Duodenal mucosa (tissue), 2 donors: ENCODE measurements around the gene CIZ1.

Experiments
- H3K27ac ChIP-seq: one replicate; pipeline ENCODE4 v1.7.0; 2013; ENCODE audit warnings: low read depth, low read length
- H3K27me3 ChIP-seq, 2 donors: one replicate each; pipeline ENCODE4 v1.7.0; 2013; ENCODE audit warnings: low read length in 2 of 2, control low read depth in 1 of 2; ENCODE audit not compliant: insufficient read depth in 2 of 2, control insufficient read depth in 1 of 2
- H3K36me3 ChIP-seq, 2 donors: one replicate each; pipeline ENCODE4 v1.7.0; 2013; ENCODE audit warnings: low read length in 2 of 2, control low read depth in 1 of 2; ENCODE audit not compliant: insufficient read depth in 2 of 2, control insufficient read depth in 1 of 2
- H3K4me1 ChIP-seq, 2 donors: one replicate each; pipeline ENCODE4 v1.7.0; 2013; ENCODE audit warnings: low read length in 2 of 2, control low read depth in 1 of 2; ENCODE audit not compliant: insufficient read depth in 2 of 2, control insufficient read depth in 1 of 2
- H3K4me3 ChIP-seq, 2 donors: one replicate each; pipeline ENCODE4 v1.7.0; 2013; ENCODE audit warnings: low read length in 2 of 2, low read depth in 1 of 2
- H3K9ac ChIP-seq, 2 donors: one replicate each; pipeline ENCODE4 v1.7.0; 2013; ENCODE audit warnings: low read length in 2 of 2, low read depth in 1 of 2
- H3K9me3 ChIP-seq, 2 donors: one replicate each; pipeline ENCODE4 v1.7.0; 2013; ENCODE audit warnings: low read length in 2 of 2, control low read depth in 1 of 2; ENCODE audit not compliant: control insufficient read depth in 1 of 2

Gene CIZ1

DNA sequence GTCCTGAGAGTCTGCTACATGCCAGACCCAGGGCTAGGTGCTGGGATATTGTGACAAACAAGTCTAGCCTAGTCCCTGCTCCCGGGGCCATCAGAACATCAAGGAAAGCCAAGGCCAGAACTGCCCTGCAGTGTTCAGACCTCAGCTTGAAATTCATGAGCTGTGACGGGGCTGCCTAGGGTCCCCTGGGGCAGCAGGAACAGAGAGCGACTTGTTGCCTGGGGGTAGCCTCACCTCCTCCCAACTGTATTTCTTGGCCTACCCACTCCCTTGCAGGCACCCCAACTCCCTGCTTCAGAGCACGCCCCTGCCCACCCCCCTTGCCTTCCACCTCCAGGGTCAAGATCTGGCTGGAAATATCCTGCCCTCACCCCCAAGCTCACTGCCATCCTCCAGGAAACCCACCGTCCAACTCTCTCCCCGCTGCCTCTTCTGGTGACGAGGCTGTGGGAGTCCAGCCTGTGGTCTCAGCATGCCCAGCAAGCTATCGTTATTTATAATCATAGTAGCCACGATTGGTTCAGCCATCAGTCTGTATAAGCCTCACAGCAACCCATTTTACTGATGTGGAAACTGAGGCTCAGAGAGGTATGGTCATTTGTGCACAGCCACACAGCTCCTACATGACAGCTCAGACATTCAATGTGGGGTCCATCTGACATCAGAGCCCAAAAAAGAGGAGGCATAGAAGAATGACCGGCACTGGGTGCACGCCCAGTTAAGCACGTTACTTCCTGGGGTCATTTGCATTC is 22.6 kb upstream of the CIZ1 start:
- no peaks in the 10 kb centered on the region for H3K9me3 ChIP-seq
- peaks cover 21 to 24% of the 10 kb centered on the region in 2 donors for H3K4me1 ChIP-seq
- H3K4me3 ChIP-seq: no peak overlapping the region
- no peak overlapping the region for H3K27ac ChIP-seq
- H3K27me3 ChIP-seq: no peaks in the 10 kb centered on the region
- no peak overlapping the region for H3K9ac ChIP-seq
- H3K36me3 ChIP-seq: no peaks in the 10 kb centered on the region

DNA sequence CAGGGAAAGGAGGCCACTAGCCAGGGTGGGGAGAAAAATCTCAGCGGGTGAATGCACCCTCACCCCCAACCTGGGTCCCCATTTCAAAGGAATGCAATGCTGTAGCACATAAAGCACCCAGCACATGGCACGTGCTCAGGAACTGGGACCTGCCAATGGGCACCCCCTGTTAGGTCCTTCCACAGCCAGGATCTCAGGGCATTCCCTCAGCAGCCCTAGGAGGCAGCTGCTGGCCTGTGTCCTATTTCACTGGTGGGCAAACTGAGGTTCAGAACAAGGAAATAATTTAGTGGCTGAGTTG is 20.6 kb upstream of the CIZ1 start:
- H3K36me3 ChIP-seq: no peaks in the 10 kb centered on the region
- H3K27me3 ChIP-seq: no peaks in the 10 kb centered on the region

DNA sequence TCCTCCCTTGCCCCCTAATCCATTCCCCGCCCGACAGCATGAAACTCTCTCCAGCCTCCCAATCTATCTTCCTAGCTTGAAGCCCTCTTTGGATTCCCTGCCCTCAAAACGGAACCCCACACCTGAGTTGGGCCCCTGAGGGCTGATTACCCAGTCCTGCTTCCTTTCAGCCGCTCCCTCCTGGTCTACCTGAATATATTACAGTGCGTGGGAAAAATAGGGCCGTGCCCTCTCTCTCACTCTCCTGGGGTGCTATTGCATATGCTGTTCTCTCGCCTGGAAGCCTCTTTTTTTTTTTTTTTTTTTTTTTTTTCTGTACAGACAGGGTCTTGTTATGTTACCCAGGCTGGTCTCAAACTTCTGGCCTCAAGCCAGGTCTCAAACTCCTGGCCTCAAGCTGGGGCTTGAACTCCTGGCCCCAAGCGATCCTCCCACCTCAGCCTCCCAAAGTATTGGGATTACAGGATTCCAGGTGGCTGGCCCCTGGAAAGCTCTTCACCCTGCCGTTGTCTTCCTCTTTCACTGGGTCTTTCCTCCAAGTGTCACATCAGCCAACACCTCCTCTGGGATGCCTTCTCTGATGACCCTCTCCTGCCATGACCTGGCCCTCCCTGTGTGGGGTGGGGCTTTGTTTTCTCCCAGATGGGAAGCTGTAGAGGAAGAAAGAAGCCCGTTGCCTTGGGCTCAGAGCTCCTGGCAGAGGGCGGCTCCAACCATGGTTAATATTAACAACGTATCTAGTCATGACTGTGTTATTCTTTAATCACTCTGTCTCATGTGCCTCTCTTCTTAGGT is 20.0 kb upstream of the CIZ1 start:
- Histone ChIP-seq H3K4me1 (peaks cover 17 to 20% of the 10 kb centered on the region in 2 donors), H3K4me3 (no peak overlapping the region), H3K9me3 (no peaks in the 10 kb centered on the region), H3K9ac (no peak overlapping the region), H3K36me3 (no peaks in the 10 kb centered on the region), H3K27ac (no peak overlapping the region), H3K27me3 (no peaks in the 10 kb centered on the region)

More for the DNA sequence above, 20.6 kb upstream of the CIZ1 start:
- H3K9me3 ChIP-seq: no peaks in the 10 kb centered on the region
- peaks cover 13 to 15% of the 10 kb centered on the region in 2 donors for H3K4me1 ChIP-seq
- H3K9ac ChIP-seq: no peak overlapping the region
- H3K27ac ChIP-seq: no peak overlapping the region
- H3K4me3 ChIP-seq: no peak overlapping the region

DNA sequence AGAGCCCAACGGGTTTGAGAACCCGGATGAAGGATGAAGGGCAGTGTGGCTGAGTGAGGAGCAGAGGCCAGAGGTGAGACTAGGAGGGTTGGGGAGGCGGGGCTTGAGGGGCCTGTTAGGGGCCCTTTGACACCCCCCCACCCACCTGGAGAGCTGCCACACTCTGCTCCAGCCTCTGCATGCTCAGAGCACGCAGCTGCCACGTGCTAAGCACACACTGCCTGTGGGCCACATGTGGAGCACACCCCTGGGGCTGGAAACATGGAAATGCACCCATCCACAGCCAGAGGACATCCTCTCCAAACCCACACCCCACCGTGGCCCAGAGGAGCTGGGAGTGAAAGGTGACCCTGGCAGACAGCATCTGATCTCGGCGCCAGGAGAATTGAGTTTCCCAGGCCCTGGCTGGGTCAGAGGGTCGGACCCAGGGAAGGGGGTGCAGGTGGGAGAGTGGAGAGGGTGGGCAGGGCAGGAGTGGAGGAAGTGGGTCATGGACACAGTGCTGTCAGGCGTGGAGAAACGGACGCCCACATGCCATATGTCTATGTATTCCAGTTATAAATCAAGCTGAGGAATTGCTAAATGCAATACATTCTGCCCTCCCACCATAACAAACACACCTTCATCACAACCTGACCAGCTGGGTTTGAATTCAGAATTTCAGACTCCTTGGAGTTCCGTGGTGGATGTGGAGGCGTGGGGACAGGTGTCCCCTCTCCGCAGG is 17.7 kb upstream of the CIZ1 start:
- peaks cover 9 to 11% of the 10 kb centered on the region in 2 donors for H3K27me3 ChIP-seq
- no peak overlapping the region for H3K4me3 ChIP-seq
- H3K9ac ChIP-seq: no peak overlapping the region
- no peaks in the 10 kb centered on the region for H3K36me3 ChIP-seq
- peaks cover 20 to 22% of the 10 kb centered on the region in 2 donors for H3K4me1 ChIP-seq
- H3K9me3 ChIP-seq: no peaks in the 10 kb centered on the region
- no peak overlapping the region for H3K27ac ChIP-seq

- Histone ChIP-seq H3K36me3 (no peaks in the 10 kb centered on the region), H3K4me3 (no peak overlapping the region), H3K4me1 (peaks cover 20 to 26% of the 10 kb centered on the region in 2 donors), H3K9me3 (no peaks in the 10 kb centered on the region), H3K27ac (no peak overlapping the region), H3K27me3 (peaks cover 14 to 16% of the 10 kb centered on the region in 2 donors), H3K9ac (no peak overlapping the region)
These were observed 17.0 kb upstream of the CIZ1 start for GRCh38 chr9:128208386-128208785.

DNA sequence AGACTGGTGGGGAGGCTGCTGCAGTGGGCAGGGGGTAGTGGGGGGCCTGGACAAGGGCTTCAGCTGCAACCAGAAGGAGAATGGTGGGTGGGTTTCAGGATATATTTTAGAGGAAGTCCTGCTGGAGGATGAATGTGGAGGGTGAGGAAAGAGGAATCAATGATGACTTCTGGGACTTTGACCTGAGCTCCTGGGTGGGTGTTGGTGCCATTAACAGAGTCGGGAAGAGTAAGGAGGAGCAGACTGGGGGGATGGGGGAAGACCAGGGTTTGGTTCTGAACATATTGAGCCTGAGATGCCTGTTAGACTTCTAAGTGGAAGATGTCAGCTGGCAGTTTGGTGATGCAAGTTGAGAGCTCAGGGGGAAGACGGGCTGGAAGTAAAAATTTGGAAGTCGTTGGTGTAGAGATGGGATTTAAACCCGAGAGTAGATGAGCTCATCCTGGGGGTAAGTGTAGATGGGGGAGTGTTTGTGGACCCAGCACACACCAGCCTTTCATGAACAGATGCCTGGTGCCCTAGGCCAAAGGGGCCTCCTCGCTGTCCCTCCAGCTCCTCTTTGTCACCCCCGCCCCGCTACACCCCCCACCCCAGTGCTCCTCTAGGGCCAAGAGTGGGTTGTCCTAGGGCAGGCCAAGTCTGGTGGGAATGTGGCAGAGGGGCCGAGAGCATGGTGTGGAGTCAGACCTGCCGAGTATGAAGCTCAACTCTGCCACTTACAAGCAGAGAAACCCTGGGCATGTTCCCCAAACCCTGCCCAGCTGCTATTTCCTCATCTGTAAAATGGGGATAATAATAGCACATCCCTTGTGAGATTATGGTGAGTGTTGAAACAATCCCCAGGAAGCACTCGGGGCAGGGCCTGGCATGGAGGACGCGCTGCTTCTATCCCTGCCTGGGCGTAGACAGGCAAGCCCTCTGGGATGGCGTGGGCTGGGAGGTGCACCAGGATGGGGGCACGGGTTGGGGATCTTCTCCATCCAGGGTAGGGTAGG is 15.8 kb upstream of the CIZ1 start:
- H3K27ac ChIP-seq: no peak overlapping the region
- no peaks in the 10 kb centered on the region for H3K9me3 ChIP-seq
- peaks cover 14 to 16% of the 10 kb centered on the region in 2 donors for H3K27me3 ChIP-seq
- no peaks in the 10 kb centered on the region for H3K36me3 ChIP-seq
- H3K4me3 ChIP-seq: no peak overlapping the region
- peaks cover 20 to 25% of the 10 kb centered on the region in 2 donors for H3K4me1 ChIP-seq
- no peak overlapping the region for H3K9ac ChIP-seq

GRCh38 chr9:128206484-128206883 is 15.1 kb upstream of the CIZ1 start:
- Histone ChIP-seq H3K9ac (no peak overlapping the region), H3K9me3 (no peaks in the 10 kb centered on the region), H3K4me1 (peaks cover 13 to 20% of the 10 kb centered on the region in 2 donors), H3K27ac (no peak overlapping the region), H3K36me3 (no peaks in the 10 kb centered on the region), H3K27me3 (peaks cover 14 to 16% of the 10 kb centered on the region in 2 donors), H3K4me3 (no peak overlapping the region)

DNA sequence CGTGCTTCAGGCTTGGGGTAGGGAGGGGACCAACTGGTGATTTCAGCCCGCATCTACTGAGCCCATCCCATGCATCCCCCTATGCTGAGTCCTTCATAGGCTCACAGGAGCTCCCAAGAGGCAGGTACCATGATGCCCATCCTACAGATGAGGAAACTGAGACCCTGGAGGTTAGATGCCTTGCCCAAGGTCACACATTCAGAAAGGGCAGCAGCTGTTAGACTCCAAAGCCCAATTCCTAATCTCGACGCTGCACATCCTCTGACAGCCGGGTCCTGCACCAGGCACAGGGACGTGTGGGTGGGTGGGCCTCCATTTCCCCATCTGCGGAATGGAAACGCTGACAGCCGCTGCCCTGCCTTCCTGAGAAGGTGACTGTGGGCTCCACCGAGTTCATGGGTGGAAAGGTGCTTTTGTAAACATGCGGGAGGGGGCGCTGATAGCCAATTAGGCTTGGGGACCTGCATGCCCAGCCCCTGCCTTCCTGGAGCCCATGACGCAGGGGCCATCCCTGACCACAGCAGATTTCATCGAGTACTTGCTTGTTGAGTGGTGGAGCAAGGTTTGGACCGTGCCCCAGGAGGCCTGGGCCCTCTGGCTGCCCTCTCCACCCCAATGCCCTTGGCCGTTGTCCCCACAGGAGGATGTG is 14.0 kb upstream of the CIZ1 start:
- H3K4me1 ChIP-seq: peaks cover 7 to 13% of the 10 kb centered on the region in 2 donors
- no peak overlapping the region for H3K9ac ChIP-seq
- peaks cover 14 to 16% of the 10 kb centered on the region in 2 donors for H3K27me3 ChIP-seq
- H3K27ac ChIP-seq: no peak overlapping the region
- no peaks in the 10 kb centered on the region for H3K9me3 ChIP-seq
- H3K4me3 ChIP-seq: no peak overlapping the region
- no peaks in the 10 kb centered on the region for H3K36me3 ChIP-seq

DNA sequence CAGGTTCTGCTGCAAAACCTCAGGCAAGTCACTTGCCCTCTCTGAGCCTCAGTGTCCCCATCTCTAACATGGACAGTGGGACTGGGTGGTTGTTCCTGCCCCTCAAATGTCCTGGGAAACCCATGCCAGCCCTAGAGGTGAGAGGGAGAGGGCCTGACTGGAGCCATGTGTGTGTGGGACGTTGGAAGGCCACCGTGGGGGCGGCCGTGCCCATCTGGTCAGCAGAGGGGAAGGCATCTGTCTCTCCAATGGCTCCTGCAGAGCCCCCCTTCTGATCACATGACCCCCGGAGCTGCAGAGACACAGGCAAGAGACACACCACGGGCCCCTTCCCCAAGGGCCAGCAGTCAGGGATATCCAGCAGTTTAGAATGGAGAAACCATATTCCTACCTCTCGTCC is 13.5 kb upstream of the CIZ1 start:
- Histone ChIP-seq H3K27ac (no peak overlapping the region), H3K9me3 (no peaks in the 10 kb centered on the region), H3K36me3 (no peaks in the 10 kb centered on the region), H3K9ac (no peak overlapping the region), H3K4me1 (peaks cover 7 to 13% of the 10 kb centered on the region in 2 donors), H3K4me3 (no peak overlapping the region), H3K27me3 (peaks cover 14 to 16% of the 10 kb centered on the region in 2 donors)
